Endothelial cell of umbilical vein (primary cell): ENCODE measurements around the gene STK24. TPM values are rescaled to one million over a fixed set of nuclear protein-coding genes. Genes with fewer than 3 reads are reported as not detected.

Source experiments
- BruUV-seq: library from RNA; stranded (reverse); fragments of 400-500 nt; replicated peaks from 2 replicates; lab custom pipeline; 2021; lab: Mats Ljungman, UMichigan
- CTCF ChIA-PET: fragments of 300-600, 350-600 bp; sonication (Branson Sonifier 250); formaldehyde crosslinking; loops from one replicate; lab custom pipeline; 2021; ENCODE audit warnings: antibody characterized with exemption, inconsistent platforms; lab: Charles Lee
- POLR2A ChIA-PET: fragments of 300-600, 350-600 bp; sonication (Branson Sonifier 250); formaldehyde crosslinking; loops from one replicate; lab custom pipeline; 2021; ENCODE audit warnings: antibody characterized with exemption, inconsistent platforms; lab: Charles Lee
- DNase-seq: peaks from one replicate; pipeline ENCODE4 v3.0.0-alpha.2; 2011; ENCODE audit warnings: low read depth, low spot score
- FAIRE-seq: peaks from 2 replicates; lab custom pipeline; 2011; peaks lifted over from hg19 to GRCh38; lab: Jason Lieb, UNC
- H2AFZ ChIP-seq: 2 replicates; pipeline ENCODE4 v1.6.0; 2012; ENCODE audit warnings: low read depth, low read length, control low read depth, inconsistent platforms
- H3K27ac ChIP-seq: 2 replicates; pipeline ENCODE4 v1.5.1; 2011; ENCODE audit warnings: low read depth, mild to moderate bottlenecking, control low read depth, low read length, moderate library complexity; ENCODE audit not compliant: insufficient read depth
- H3K27me3 ChIP-seq, 2 experiments: 2 replicates each; pipeline versions ENCODE4 v1.6.0 to v1.6.1; 2011; ENCODE audit warnings: low read length in 2 of 2, mixed read lengths in 1 of 2; ENCODE audit not compliant: control insufficient read depth in 2 of 2, insufficient read depth in 2 of 2
- H3K36me3 ChIP-seq, 2 experiments: 2 replicates in 1 of 2; 3 replicates in 1 of 2; pipeline ENCODE4 v1.5.1; 2011; ENCODE audit warnings: low read length in 2 of 2, mild to moderate bottlenecking in 1 of 2, moderate library complexity in 1 of 2; ENCODE audit not compliant: control insufficient read depth in 2 of 2, insufficient read depth in 2 of 2; ENCODE audit errors: extremely low read depth in 1 of 2
- H3K4me1 ChIP-seq: 3 replicates; pipeline ENCODE4 v1.5.1; 2011; ENCODE audit warnings: mild to moderate bottlenecking, low read length; ENCODE audit not compliant: control insufficient read depth, insufficient read depth; ENCODE audit errors: extremely low read depth
- H3K4me2 ChIP-seq: 2 replicates; pipeline ENCODE4 v1.6.1; 2011; ENCODE audit warnings: low read length, control low read depth, mixed read lengths; ENCODE audit not compliant: insufficient read depth
- H3K4me3 ChIP-seq, 3 experiments: fragments of 200-600 bp in 1 of 3; sonication (generic), shearing (Covaris generic) in 1 of 3; replicated peaks in 1 of 3; 2 replicates each; pipeline ENCODE4 v1.5.1; 2011 to 2016; ENCODE audit warnings: control low read depth in 3 of 3, low read length in 3 of 3, mild to moderate bottlenecking in 2 of 3, inconsistent platforms in 1 of 3, low read depth in 1 of 3, moderate library complexity in 1 of 3; ENCODE audit not compliant: insufficient read depth in 1 of 3
- H3K79me2 ChIP-seq: 2 replicates; pipeline ENCODE4 v1.6.0; 2012; ENCODE audit warnings: low read length, inconsistent platforms; ENCODE audit not compliant: control insufficient read depth, insufficient read depth
- H3K9ac ChIP-seq: replicated peaks from 2 replicates; pipeline ENCODE3; 2011; ENCODE audit warnings: low read length, control low read depth; ENCODE audit not compliant: insufficient read depth; ENCODE audit errors: extremely low read depth
- H3K9me1 ChIP-seq: replicated peaks from 3 replicates; pipeline ENCODE4 v1.6.0; 2011; ENCODE audit warnings: mild to moderate bottlenecking, low read length; ENCODE audit not compliant: control insufficient read depth, insufficient read depth; ENCODE audit errors: extremely low read depth
- H3K9me3 ChIP-seq: replicated peaks from 2 replicates; pipeline ENCODE4 v1.5.1; 2012; ENCODE audit warnings: low read length, inconsistent platforms; ENCODE audit not compliant: control insufficient read depth, insufficient read depth
- H4K20me1 ChIP-seq: replicated peaks from 2 replicates; pipeline ENCODE3; 2011; ENCODE audit warnings: mild to moderate bottlenecking, low read length; ENCODE audit not compliant: control insufficient read depth, insufficient read depth; ENCODE audit errors: extremely low read depth
- CTCF ChIP-seq, 2 donors: IDR thresholded peaks; 1 replicate in 1 of 2; 2 replicates in 1 of 2; pipeline ENCODE4 v1.5.1; 2011; ENCODE audit warnings: low read length in 2 of 2, mild to moderate bottlenecking in 2 of 2, moderate library complexity in 2 of 2, control low read depth in 1 of 2, inconsistent platforms in 1 of 2, low read depth in 1 of 2; ENCODE audit not compliant: insufficient read depth in 1 of 2; ENCODE audit errors: extremely low read depth in 1 of 2
- EZH2 ChIP-seq: IDR thresholded peaks from 2 replicates; pipeline ENCODE4 v1.6.1; 2012; ENCODE audit warnings: borderline replicate concordance, low read depth, mild to moderate bottlenecking, moderate library complexity, low read length, inconsistent platforms; ENCODE audit not compliant: severe bottlenecking
- FOS ChIP-seq: IDR thresholded peaks from 2 replicates; pipeline ENCODE4 v1.6.1; 2011; ENCODE audit warnings: mild to moderate bottlenecking, low read length, moderate library complexity, borderline replicate concordance; ENCODE audit not compliant: insufficient read depth
- GATA2 ChIP-seq: IDR thresholded peaks from 2 replicates; pipeline ENCODE4 v1.7.0; 2011; ENCODE audit warnings: low read depth, mild to moderate bottlenecking, moderate library complexity, mixed read lengths, low read length; ENCODE audit not compliant: insufficient read length, insufficient read depth
- JUN ChIP-seq: IDR thresholded peaks from 2 replicates; pipeline ENCODE4 v1.6.1; 2011; ENCODE audit warnings: borderline replicate concordance, low read depth; ENCODE audit not compliant: insufficient read length, insufficient read depth
- MAX ChIP-seq: IDR thresholded peaks from 2 replicates; pipeline ENCODE4 v1.6.1; 2011; ENCODE audit not compliant: insufficient read depth, insufficient read length
- MYC ChIP-seq: IDR thresholded peaks from one replicate; pipeline ENCODE4 v1.6.1; 2011; ENCODE audit warnings: mild to moderate bottlenecking, low read depth, low read length
- POLR2A ChIP-seq: IDR thresholded peaks from 2 replicates; pipeline ENCODE4 v1.6.1; 2012; ENCODE audit warnings: low read depth, mild to moderate bottlenecking, control low read depth, low read length
- POLR2AphosphoS5 ChIP-seq: IDR thresholded peaks from 2 replicates; pipeline ENCODE4 v1.6.1; 2012; ENCODE audit warnings: low read depth, mild to moderate bottlenecking, control low read depth, low read length, moderate library complexity; ENCODE audit not compliant: insufficient read depth
- dilution Hi-C: fragments of 300-500 bp; cut with MboI; formaldehyde crosslinking; loops from one replicate; pipeline ENCODE4 v1.15.0; 2019; ENCODE audit warnings: low sequenced_read_pairs; ENCODE audit not compliant: extremely low pct_ligation_motif_present
- intact Hi-C: fragments of 100-400 bp; cut with micrococcal nuclease; formaldehyde crosslinking; loops from one replicate; pipeline ENCODE4 v1.10.0; 2022
- polyA plus RNA-seq, 4 experiments: library from polyadenylated mRNA; depleted of rRNA in 3 of 4; stranded (reverse) in 3 of 4; unstranded in 1 of 4; fragments of >200 nt; gene quantifications; 2 replicates each; pipeline versions ENCODE4 v1.2.1 to v1.2.3, GENCODE V29; 2011 to 2012; ENCODE audit warnings: missing spikeins in 1 of 4
- total RNA-seq: library from RNA; stranded (reverse); gene quantifications from 2 replicates; pipeline ENCODE4 v1.2.3, GENCODE V29; 2021

STK24 gene
- total and polyA plus RNA-seq, 2 donors (not counting 3 experiments of a cell fraction or from before 2014, with no cell fraction given) = 43.3 to 100 TPM

DNA sequence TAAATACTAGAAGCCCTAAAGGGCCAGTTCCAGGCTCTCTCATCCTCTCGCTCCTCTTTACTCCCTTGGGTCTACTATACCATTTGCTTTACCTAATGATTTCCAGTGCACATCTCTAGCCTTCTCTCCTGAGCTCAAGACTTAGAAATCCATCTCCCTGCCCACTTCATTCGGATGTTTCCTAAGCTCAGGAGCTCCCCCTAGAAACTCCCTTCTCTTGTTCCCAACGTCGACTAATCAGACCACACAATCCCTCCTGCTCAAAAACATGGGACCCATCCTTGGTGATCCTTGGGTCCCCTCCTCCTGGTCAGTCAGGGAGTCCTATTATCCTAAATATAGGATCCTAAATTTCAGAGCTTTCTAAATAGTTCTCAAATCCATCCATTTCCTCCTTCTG lies 21.1 kb upstream of the STK24 start:
- H3K4me2 ChIP-seq = no peak overlapping the region
- no TSS peak for BruUV-seq
- ChIA-PET POLR2A (interaction anchor here (0.7 kb wide), 1 partner anchor 279 kb away, joined by 3 read pairs; no protein-coding TSS in a partner anchor), CTCF (interaction anchor here (0.6 to 2.6 kb wide), 29 partner anchors 9 to 442 kb away, joined by 3 to 19 read pairs (median 4); partner anchors contain the start of gene STK24)
- no peak overlapping the region for H3K27ac ChIP-seq
- no peaks in the 10 kb centered on the region for H3K9me1 ChIP-seq
- TF ChIP-seq CTCF (IDR thresholded peaks at IDR 0.05; ENCODE audit: extremely low read depth in 1 of 2, insufficient read depth in 1 of 2, low read depth in 1 of 2, low read length in 2 of 2) = peak in 1 of 2 donors; percentile 36
- no peak for TF ChIP-seq POLR2AphosphoS5
- TF ChIP-seq EZH2 = no peak
- DNase-seq (peak; percentile 31), FAIRE-seq (peak; percentile 24)
- peaks cover 9 to 14% of the 10 kb centered on the region in 2 experiments for H3K27me3 ChIP-seq
- H3K9ac ChIP-seq = no peak overlapping the region
- no peak overlapping the region for H3K4me3 ChIP-seq
- no peaks in the 10 kb centered on the region for H3K36me3 ChIP-seq
- dilution Hi-C loops = no loop called here
- intact Hi-C loops = loop anchor here (5.0 kb wide), 1 partner anchor 131 kb away; no protein-coding TSS in a partner anchor
- H3K9me3 ChIP-seq = no peaks in the 10 kb centered on the region
- no peaks in the 10 kb centered on the region for H3K79me2 ChIP-seq
- no peak overlapping the region for H2AFZ ChIP-seq
- H3K4me1 ChIP-seq = no peaks in the 10 kb centered on the region
- H4K20me1 ChIP-seq = no peaks in the 10 kb centered on the region

DNA sequence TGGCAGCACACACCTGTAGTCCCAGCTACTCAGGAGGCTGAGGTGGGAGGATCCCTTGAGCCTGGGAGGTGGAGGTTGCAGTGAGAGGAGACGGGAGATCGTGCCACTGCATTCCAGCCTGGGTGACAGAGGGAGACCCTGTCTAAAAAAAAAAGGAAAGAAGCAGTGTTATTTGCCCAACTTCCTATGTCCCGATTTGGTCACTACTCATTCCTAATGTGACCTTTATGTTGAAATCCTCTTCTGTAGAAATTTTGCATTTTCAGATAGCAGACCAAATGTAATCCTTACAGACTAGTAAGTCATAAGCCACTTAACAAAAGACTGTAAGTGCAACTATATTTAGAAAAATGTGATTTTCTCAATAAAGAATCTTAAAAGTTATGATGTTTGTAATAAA lies 18.2 kb upstream of the STK24 start:
- H3K9me3 ChIP-seq = no peaks in the 10 kb centered on the region
- no peak overlapping the region for H3K4me3 ChIP-seq
- DNase-seq (no peak), FAIRE-seq (no peak)
- H3K27me3 ChIP-seq = peaks cover 9 to 11% of the 10 kb centered on the region in 2 experiments
- no peak for TF ChIP-seq FOS
- TF ChIP-seq JUN = no peak
- no peak for TF ChIP-seq CTCF (IDR thresholded peaks at IDR 0.05; ENCODE audit: extremely low read depth in 1 of 2, insufficient read depth in 1 of 2, low read depth in 1 of 2, low read length in 2 of 2)
- no peak for TF ChIP-seq MAX
- TF ChIP-seq EZH2 = no peak
- no peak for TF ChIP-seq MYC
- no peak for TF ChIP-seq POLR2AphosphoS5
- no peak for TF ChIP-seq POLR2A
- no peak for TF ChIP-seq GATA2
- H3K9me1 ChIP-seq = no peaks in the 10 kb centered on the region
- H3K4me2 ChIP-seq = no peak overlapping the region
- ChIA-PET CTCF (interaction anchor here (1.1 kb wide), 1 partner anchor 149 kb away, joined by 5 read pairs; no protein-coding TSS in a partner anchor), POLR2A (no interaction called here)
- no TSS peak for BruUV-seq
- no peak overlapping the region for H3K9ac ChIP-seq
- no peaks in the 10 kb centered on the region for H3K36me3 ChIP-seq
- no peaks in the 10 kb centered on the region for H4K20me1 ChIP-seq
- dilution Hi-C loops (no loop called here), intact Hi-C loops (loop anchor here (5.0 kb wide), 1 partner anchor 128 kb away; no protein-coding TSS in a partner anchor)
- no peaks in the 10 kb centered on the region for H3K79me2 ChIP-seq
- H2AFZ ChIP-seq = no peak overlapping the region
- H3K4me1 ChIP-seq = no peaks in the 10 kb centered on the region
- H3K27ac ChIP-seq = no peak overlapping the region
